ENCODE results near the gene FBXL3. TPM values are rescaled to one million over a fixed set of nuclear protein-coding genes. Genes with fewer than 3 reads are reported as not detected.

Gene FBXL3
- total RNA-seq, 1 donor from 2014 or later = 37.2 TPM

- H3K27ac Mint-ChIP-seq (ENCODE audit: unreplicated experiment) = no peak overlapping the region
- no peak for FAIRE-seq
- H3K4me3 Mint-ChIP-seq (ENCODE audit: unreplicated experiment) = no peak overlapping the region
These were observed 12.0 kb upstream of the FBXL3 start for GRCh38 chr13:77038907-77039480.

DNA sequence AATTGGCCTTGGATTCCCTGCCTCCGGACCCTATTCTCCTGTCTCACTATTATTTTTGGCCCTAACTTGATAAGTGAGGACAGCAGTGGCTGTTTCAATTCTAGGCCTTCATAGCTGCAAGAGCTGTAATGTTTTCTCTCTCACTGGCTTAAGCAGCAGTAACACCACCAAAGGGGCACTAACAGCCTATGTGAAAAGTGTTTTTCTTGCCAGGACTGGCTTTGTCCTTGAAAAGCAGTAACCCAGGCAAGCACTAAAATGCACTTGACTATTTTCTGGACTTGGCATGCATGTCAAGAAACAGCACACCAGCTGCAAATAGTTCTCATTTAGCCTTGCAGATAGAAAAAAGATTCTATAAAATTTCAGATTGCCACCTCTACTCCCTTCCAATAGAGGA lies 9.3 kb upstream of the FBXL3 start:
- no peaks in the 10 kb centered on the region for H3K79me2 ChIP-seq (ENCODE audit: insufficient read depth, low read length)
- TF ChIP-seq CTCF (IDR thresholded peaks at IDR 0.05; ENCODE audit: insufficient read depth, low read depth, low read length) = no peak
- no peak for TF ChIP-seq EZH2 (IDR thresholded peaks at IDR 0.05; ENCODE audit: insufficient read depth, low read length)
- no peaks in the 10 kb centered on the region for H3K27me3 ChIP-seq (ENCODE audit: insufficient read depth, low read length)
- H3K4me2 ChIP-seq (ENCODE audit: low read length) = no peak overlapping the region
- peaks cover 3% of the 10 kb centered on the region for H3K4me1 ChIP-seq (ENCODE audit: insufficient read depth, low read length)
- H3K4me3 ChIP-seq (ENCODE audit: insufficient read depth, low read depth, low read length) = no peak overlapping the region
- Mint-ChIP-seq H3K4me1 (ENCODE audit: low read depth, unreplicated experiment) (peaks cover 4% of the 10 kb centered on the region), H3K27me3 (ENCODE audit: low read depth, unreplicated experiment) (no peaks in the 10 kb centered on the region), H3K27ac (ENCODE audit: unreplicated experiment) (no peak overlapping the region), H3K9me3 (ENCODE audit: unreplicated experiment) (peaks cover 3% of the 10 kb centered on the region), H3K4me3 (ENCODE audit: unreplicated experiment) (no peak overlapping the region), H3K36me3 (ENCODE audit: low read depth, unreplicated experiment) (peaks cover 9% of the 10 kb centered on the region)
- no peak for FAIRE-seq
- H3K27ac ChIP-seq (ENCODE audit: low read depth, low read length) = no peak overlapping the region
- no peaks in the 10 kb centered on the region for H4K20me1 ChIP-seq (ENCODE audit: insufficient read depth, low read length)
- no peak overlapping the region for H3K9ac ChIP-seq (ENCODE audit: low read length)
- no peak overlapping the region for H2AFZ ChIP-seq (ENCODE audit: low read depth, low read length)
- DNase-seq (ENCODE audit: low read depth) = no peak
- no peaks in the 10 kb centered on the region for H3K9me3 ChIP-seq (ENCODE audit: insufficient read depth, low read depth, low read length)
- H3K36me3 ChIP-seq (ENCODE audit: insufficient read depth, low read length) = no peaks in the 10 kb centered on the region

More at GRCh38 chr13:77038907-77039480, 12.0 kb upstream of the FBXL3 start:
- no peaks in the 10 kb centered on the region for H3K9me3 ChIP-seq (ENCODE audit: insufficient read depth, low read depth, low read length)
- no peak overlapping the region for H3K9ac ChIP-seq (ENCODE audit: low read length)
- no peaks in the 10 kb centered on the region for H3K27me3 ChIP-seq (ENCODE audit: insufficient read depth, low read length)
- DNase-seq (ENCODE audit: low read depth) = no peak
- no peak overlapping the region for H3K27ac ChIP-seq (ENCODE audit: low read depth, low read length)
- Mint-ChIP-seq H3K36me3 (ENCODE audit: low read depth, unreplicated experiment) (peaks cover 9% of the 10 kb centered on the region), H3K9me3 (ENCODE audit: unreplicated experiment) (peaks cover 3% of the 10 kb centered on the region), H3K27me3 (ENCODE audit: low read depth, unreplicated experiment) (no peaks in the 10 kb centered on the region), H3K4me1 (ENCODE audit: low read depth, unreplicated experiment) (peaks cover 4% of the 10 kb centered on the region)
- no peak overlapping the region for H2AFZ ChIP-seq (ENCODE audit: low read depth, low read length)
- H3K36me3 ChIP-seq (ENCODE audit: insufficient read depth, low read length) = no peaks in the 10 kb centered on the region
- H4K20me1 ChIP-seq (ENCODE audit: insufficient read depth, low read length) = no peaks in the 10 kb centered on the region
- no peak overlapping the region for H3K4me3 ChIP-seq (ENCODE audit: insufficient read depth, low read depth, low read length)
- H3K4me1 ChIP-seq (ENCODE audit: insufficient read depth, low read length) = peaks cover 3% of the 10 kb centered on the region
- no peak overlapping the region for H3K4me2 ChIP-seq (ENCODE audit: low read length)
- H3K79me2 ChIP-seq (ENCODE audit: insufficient read depth, low read length) = no peaks in the 10 kb centered on the region
- TF ChIP-seq CTCF (IDR thresholded peaks at IDR 0.05; ENCODE audit: insufficient read depth, low read depth, low read length) (no peak), EZH2 (IDR thresholded peaks at IDR 0.05; ENCODE audit: insufficient read depth, low read length) (no peak)

GRCh38 chr13:77034881-77035280 lies 7.9 kb upstream of the FBXL3 start:
- Histone ChIP-seq H3K79me2 (ENCODE audit: insufficient read depth, low read length) (no peaks in the 10 kb centered on the region), H4K20me1 (ENCODE audit: insufficient read depth, low read length) (no peaks in the 10 kb centered on the region), H3K9me3 (ENCODE audit: insufficient read depth, low read depth, low read length) (no peaks in the 10 kb centered on the region), H2AFZ (ENCODE audit: low read depth, low read length) (no peak overlapping the region), H3K9ac (ENCODE audit: low read length) (no peak overlapping the region), H3K27me3 (ENCODE audit: insufficient read depth, low read length) (no peaks in the 10 kb centered on the region), H3K4me2 (ENCODE audit: low read length) (peak overlapping the region; percentile 33), H3K36me3 (ENCODE audit: insufficient read depth, low read length) (no peaks in the 10 kb centered on the region), H3K27ac (ENCODE audit: low read depth, low read length) (no peak overlapping the region), H3K4me3 (ENCODE audit: insufficient read depth, low read depth, low read length) (no peak overlapping the region), H3K4me1 (ENCODE audit: insufficient read depth, low read length) (peaks cover 3% of the 10 kb centered on the region)
- peaks cover 3% of the 10 kb centered on the region for H3K9me3 Mint-ChIP-seq (ENCODE audit: unreplicated experiment)
- peaks cover 4% of the 10 kb centered on the region for H3K36me3 Mint-ChIP-seq (ENCODE audit: low read depth, unreplicated experiment)
- FAIRE-seq (peak; percentile 23), DNase-seq (ENCODE audit: low read depth) (no peak)
- H3K4me1 Mint-ChIP-seq (ENCODE audit: low read depth, unreplicated experiment) = peaks cover 4% of the 10 kb centered on the region
- H3K4me3 Mint-ChIP-seq (ENCODE audit: unreplicated experiment) = no peak overlapping the region
- H3K27me3 Mint-ChIP-seq (ENCODE audit: low read depth, unreplicated experiment) = no peaks in the 10 kb centered on the region
- no peak for TF ChIP-seq CTCF (IDR thresholded peaks at IDR 0.05; ENCODE audit: insufficient read depth, low read depth, low read length)
- no peak for TF ChIP-seq EZH2 (IDR thresholded peaks at IDR 0.05; ENCODE audit: insufficient read depth, low read length)
- H3K27ac Mint-ChIP-seq (ENCODE audit: unreplicated experiment) = no peak overlapping the region
